GM12892 (cell line): ENCODE results near the gene RNF183.

Experiments
- POLR2A ChIP-seq: IDR thresholded peaks from 2 replicates; pipeline ENCODE4 v1.6.1; 2011; ENCODE audit warnings: low read depth, low read length, control low read depth
- POLR2AphosphoS5 ChIP-seq: IDR thresholded peaks from 2 replicates; pipeline ENCODE4 v1.6.1; 2011; ENCODE audit warnings: low read depth, low read length, control low read depth
- TAF1 ChIP-seq: IDR thresholded peaks from 2 replicates; pipeline ENCODE4 v1.6.1; 2011; ENCODE audit warnings: low read depth, mild to moderate bottlenecking, control low read depth, low read length, borderline replicate concordance

DNA sequence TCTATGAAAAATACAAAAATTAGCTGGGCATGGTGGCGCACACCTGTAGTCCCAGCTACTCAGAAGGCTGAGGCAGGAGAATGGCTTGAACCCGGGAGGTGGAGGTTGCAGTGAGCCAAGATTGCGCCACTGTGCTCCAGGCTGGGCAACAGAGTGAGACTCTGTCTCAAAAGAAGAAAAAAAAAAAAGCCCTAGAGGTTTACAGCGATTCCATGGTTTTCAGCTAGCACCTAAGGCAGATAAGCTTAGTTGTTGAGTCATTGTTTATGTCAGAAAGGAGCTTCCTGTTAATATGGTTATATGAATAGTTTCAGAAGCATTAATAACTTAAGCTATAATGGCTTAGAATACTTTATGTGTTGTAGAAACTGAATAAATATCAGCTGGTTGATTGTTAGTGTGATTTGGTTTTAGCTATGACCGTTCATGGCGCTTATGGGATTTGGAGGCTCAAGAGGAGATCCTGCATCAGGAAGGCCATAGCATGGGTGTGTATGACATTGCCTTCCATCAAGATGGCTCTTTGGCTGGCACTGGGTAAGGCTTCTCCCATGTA lies 13.0 kb downstream of the RNF183 start:
- TF ChIP-seq POLR2AphosphoS5 (no peak), POLR2A (no peak), TAF1 (no peak)
